Ishikawa (cell line): ENCODE results near the gene PLEKHH2.

ENCODE experiments used
- CEBPB ChIP-seq: IDR thresholded peaks from 2 replicates; pipeline ENCODE4 v1.6.1; 2012
- CREB1 ChIP-seq: IDR thresholded peaks from 2 replicates; pipeline ENCODE4 v1.6.1; 2012; ENCODE audit warnings: low read depth
- EGR1 ChIP-seq: IDR thresholded peaks from 2 replicates; pipeline ENCODE4 v1.6.1; 2012
- EP300 ChIP-seq: IDR thresholded peaks from 2 replicates; pipeline ENCODE4 v1.6.1; 2012; ENCODE audit warnings: borderline replicate concordance
- FOXM1 ChIP-seq: IDR thresholded peaks from 2 replicates; pipeline ENCODE4 v1.6.1; 2012; ENCODE audit warnings: low read depth, borderline replicate concordance
- MAX ChIP-seq: IDR thresholded peaks from 2 replicates; pipeline ENCODE4 v1.6.1; 2012
- NFIC ChIP-seq: IDR thresholded peaks from 2 replicates; pipeline ENCODE4 v1.6.1; 2012
- RAD21 ChIP-seq: IDR thresholded peaks from 2 replicates; pipeline ENCODE4 v1.6.1; 2012; ENCODE audit warnings: low read depth
- REST ChIP-seq: IDR thresholded peaks from 2 replicates; pipeline ENCODE4 v1.6.1; 2012; ENCODE audit warnings: low read depth, mild to moderate bottlenecking
- TAF1 ChIP-seq: IDR thresholded peaks from 2 replicates; pipeline ENCODE4 v1.6.1; 2012; ENCODE audit warnings: low read depth, mild to moderate bottlenecking
- TCF12 ChIP-seq: IDR thresholded peaks from 2 replicates; pipeline ENCODE4 v1.6.1; 2012; ENCODE audit warnings: low read depth
- TEAD4 ChIP-seq: IDR thresholded peaks from 2 replicates; pipeline ENCODE4 v1.6.1; 2012
- USF1 ChIP-seq: IDR thresholded peaks from 2 replicates; pipeline ENCODE4 v1.6.1; 2012
- YY1 ChIP-seq: IDR thresholded peaks from 2 replicates; pipeline ENCODE4 v1.6.1; 2012; ENCODE audit warnings: low read depth
- ZBTB7A ChIP-seq: IDR thresholded peaks from 2 replicates; pipeline ENCODE4 v1.6.1; 2012; ENCODE audit warnings: low read depth

PLEKHH2 gene

GRCh38 chr2:43692428-43692994, 55.5 kb downstream of the PLEKHH2 start:
- no peak for TF ChIP-seq FOXM1
- no peak for TF ChIP-seq USF1
- no peak for TF ChIP-seq TAF1
- TF ChIP-seq CREB1, result no peak
- no peak for TF ChIP-seq NFIC
- TF ChIP-seq EP300, result no peak
- TF ChIP-seq YY1, result no peak

GRCh38 chr2:43699761-43700160, 62.7 kb downstream of the PLEKHH2 start:
- no peak for TF ChIP-seq CEBPB
- no peak for TF ChIP-seq MAX
- TF ChIP-seq CREB1, result no peak
- TF ChIP-seq USF1, result no peak

GRCh38 chr2:43701111-43701510, 64.1 kb downstream of the PLEKHH2 start:
- TF ChIP-seq RAD21 (no peak), NFIC (no peak), YY1 (no peak), EGR1 (no peak), USF1 (no peak), CEBPB (no peak), REST (no peak), TEAD4 (no peak), TAF1 (no peak), ZBTB7A (no peak), TCF12 (no peak), CREB1 (no peak)

- TF ChIP-seq ZBTB7A (no peak), TAF1 (no peak), YY1 (no peak), TEAD4 (no peak), TCF12 (no peak), CEBPB (no peak), FOXM1 (no peak), RAD21 (no peak), NFIC (no peak), EGR1 (no peak), REST (no peak), EP300 (no peak), USF1 (no peak), CREB1 (no peak), MAX (no peak)
Measured at GRCh38 chr2:43707255-43708015, 70.4 kb downstream of the PLEKHH2 start.

GRCh38 chr2:43708178-43708577, 71.1 kb downstream of the PLEKHH2 start:
- TF ChIP-seq REST, result no peak
- no peak for TF ChIP-seq CEBPB
- TF ChIP-seq YY1, result no peak
- TF ChIP-seq EGR1, result no peak
- TF ChIP-seq CREB1, result no peak
- no peak for TF ChIP-seq TAF1
- TF ChIP-seq USF1, result no peak
- no peak for TF ChIP-seq TCF12
- TF ChIP-seq ZBTB7A, result no peak
- TF ChIP-seq NFIC, result no peak
- no peak for TF ChIP-seq FOXM1
- no peak for TF ChIP-seq EP300
- no peak for TF ChIP-seq MAX
- no peak for TF ChIP-seq TEAD4
- no peak for TF ChIP-seq RAD21
